Activated CD8-positive, alpha-beta memory T cell treated with anti-CD3 and anti-CD28 coated beads, Interleukin-2, amount 10 ng/mL, durations not matched to agents 7 days and 5 days (primary cell): Measurements from ENCODE around the gene COL6A1. TPM values are rescaled to one million over a fixed set of nuclear protein-coding genes. Genes with fewer than 3 reads are reported as not detected.
A peak's percentile ranks its signal among the peaks of the same experiment; 100 is the strongest.
"Not testable (repeated sequence)": the region's sequence is repeated elsewhere in the genome, so short reads cannot be mapped to it uniquely, and the experiment has no call there.

ENCODE experiments used
- ATAC-seq: fragments of 150-1000 bp; cut with Tn5 transposase; one replicate; pipeline ENCODE4 v1.10.0; 2021; ENCODE audit warnings: moderate library complexity
- CTCF ChIA-PET: fragments of 350-600 bp; sonication (Branson Sonifier 250); formaldehyde crosslinking; loops from one replicate; lab custom pipeline; 2021; ENCODE audit warnings: antibody characterized with exemption; lab: Charles Lee
- DNase-seq: peaks from one replicate; pipeline ENCODE4 v3.0.0-alpha.2; 2020
- H3K27ac Mint-ChIP-seq: one replicate; pipeline ENCODE4 v1.8.0; 2021; ENCODE audit warnings: mild to moderate bottlenecking, mixed read lengths
- H3K27me3 Mint-ChIP-seq: one replicate; pipeline ENCODE4 v1.8.0; 2021; ENCODE audit warnings: mixed read lengths
- H3K36me3 Mint-ChIP-seq: one replicate; pipeline ENCODE4 v1.8.0; 2021; ENCODE audit warnings: mild to moderate bottlenecking, mixed read lengths
- H3K4me1 Mint-ChIP-seq: one replicate; pipeline ENCODE4 v1.8.0; 2021; ENCODE audit warnings: mixed read lengths
- H3K4me3 Mint-ChIP-seq: one replicate; pipeline ENCODE4 v1.8.0; 2021; ENCODE audit warnings: mild to moderate bottlenecking, moderate library complexity, mixed read lengths
- H3K9me3 Mint-ChIP-seq: one replicate; pipeline ENCODE4 v1.8.0; 2022; ENCODE audit warnings: low read depth, mixed read lengths
- total RNA-seq, 2 experiments: library from RNA; stranded (reverse); gene quantifications; one replicate each; pipeline ENCODE4 v1.2.3, GENCODE V29; 2021

COL6A1 gene
- total RNA-seq, 2 experiments from 2014 or later = 0.12 to 5.4 TPM

GRCh38 chr21:45975020-45975666 lies 6.4 kb upstream of the COL6A1 start:
- ATAC-seq = no peak
- Mint-ChIP-seq H3K4me1 (peaks cover 12% of the 10 kb centered on the region), H3K27ac (no peak overlapping the region), H3K27me3 (peaks cover 33% of the 10 kb centered on the region), H3K4me3 (no peak overlapping the region), H3K36me3 (no peaks in the 10 kb centered on the region), H3K9me3 (no peaks in the 10 kb centered on the region)
- CTCF ChIA-PET = no interaction called here
- no peak for DNase-seq

- ATAC-seq, H3K9me3 Mint-ChIP-seq, H3K4me3 Mint-ChIP-seq, H3K27ac Mint-ChIP-seq, H3K36me3 Mint-ChIP-seq, DNase-seq, CTCF ChIA-PET: not testable (repeated sequence)
- H3K27me3 Mint-ChIP-seq = peaks cover 33% of the 10 kb centered on the region
- H3K4me1 Mint-ChIP-seq = peaks cover 12% of the 10 kb centered on the region
These were observed 5.7 kb upstream of the COL6A1 start for GRCh38 chr21:45975667-45976409.

GRCh38 chr21:45976701-45977311 lies 4.8 kb upstream of the COL6A1 start:
- ATAC-seq = no peak
- Mint-ChIP-seq H3K27me3 (peaks cover 33% of the 10 kb centered on the region), H3K4me1 (peaks cover 12% of the 10 kb centered on the region), H3K9me3 (no peaks in the 10 kb centered on the region), H3K27ac (no peak overlapping the region), H3K4me3 (no peak overlapping the region), H3K36me3 (no peaks in the 10 kb centered on the region)
- CTCF ChIA-PET = no interaction called here
- DNase-seq = no peak

- Mint-ChIP-seq H3K4me3 (no peak overlapping the region), H3K27ac (no peak overlapping the region), H3K27me3 (peaks cover 33% of the 10 kb centered on the region), H3K4me1 (peaks cover 12% of the 10 kb centered on the region), H3K9me3 (no peaks in the 10 kb centered on the region), H3K36me3 (no peaks in the 10 kb centered on the region)
- DNase-seq (no peak), ATAC-seq (no peak)
- CTCF ChIA-PET = no interaction called here
These were observed 4.2 kb upstream of the COL6A1 start for GRCh38 chr21:45977396-45977795.

- Mint-ChIP-seq H3K4me3 (no peak overlapping the region), H3K9me3 (no peaks in the 10 kb centered on the region), H3K27ac (no peak overlapping the region), H3K36me3 (no peaks in the 10 kb centered on the region), H3K4me1 (peaks cover 11% of the 10 kb centered on the region), H3K27me3 (peaks cover 29% of the 10 kb centered on the region)
- ATAC-seq (no peak), DNase-seq (no peak)
- CTCF ChIA-PET = interaction anchor here (1.1 kb wide), 1 partner anchor 165 kb away, joined by 3 read pairs; no protein-coding TSS in a partner anchor
These were observed 2.4 kb upstream of the COL6A1 start for GRCh38 chr21:45979141-45979631.

- CTCF ChIA-PET = interaction anchor here (1.1 kb wide), 1 partner anchor 164 kb away, joined by 3 read pairs; no protein-coding TSS in a partner anchor
- Mint-ChIP-seq H3K27me3 (peaks cover 27% of the 10 kb centered on the region), H3K36me3 (no peaks in the 10 kb centered on the region), H3K4me1 (peaks cover 10% of the 10 kb centered on the region), H3K4me3 (no peak overlapping the region), H3K9me3 (no peaks in the 10 kb centered on the region), H3K27ac (no peak overlapping the region)
- DNase-seq (no peak), ATAC-seq (no peak)
These were observed 1.9 kb upstream of the COL6A1 start for GRCh38 chr21:45979651-45980050.

- peaks cover 8% of the 10 kb centered on the region for H3K4me1 Mint-ChIP-seq
- no peak overlapping the region for H3K4me3 Mint-ChIP-seq
- no peaks in the 10 kb centered on the region for H3K36me3 Mint-ChIP-seq
- ATAC-seq = no peak
- no peak overlapping the region for H3K27ac Mint-ChIP-seq
- H3K9me3 Mint-ChIP-seq = no peaks in the 10 kb centered on the region
- DNase-seq = no peak
- H3K27me3 Mint-ChIP-seq = peaks cover 23% of the 10 kb centered on the region
- CTCF ChIA-PET = no interaction called here
These were observed 1.3 kb upstream of the COL6A1 start for GRCh38 chr21:45980271-45980670.

GRCh38 chr21:45980697-45981096 lies 873 bp upstream of the COL6A1 start:
- H3K9me3 Mint-ChIP-seq = no peaks in the 10 kb centered on the region
- peaks cover 19% of the 10 kb centered on the region for H3K27me3 Mint-ChIP-seq
- peaks cover 8% of the 10 kb centered on the region for H3K4me1 Mint-ChIP-seq
- no peak overlapping the region for H3K4me3 Mint-ChIP-seq
- H3K36me3 Mint-ChIP-seq = no peaks in the 10 kb centered on the region
- CTCF ChIA-PET = interaction anchor here (1.6 kb wide), 1 partner anchor 163 kb away, joined by 3 read pairs; no protein-coding TSS in a partner anchor
- DNase-seq (no peak), ATAC-seq (no peak)
- no peak overlapping the region for H3K27ac Mint-ChIP-seq

- H3K9me3 Mint-ChIP-seq = no peaks in the 10 kb centered on the region
- DNase-seq = no peak
- no peak overlapping the region for H3K27ac Mint-ChIP-seq
- no peak overlapping the region for H3K4me3 Mint-ChIP-seq
- peaks cover 12% of the 10 kb centered on the region for H3K27me3 Mint-ChIP-seq
- ATAC-seq = peak; percentile 42
- CTCF ChIA-PET = interaction anchor here (1.6 kb wide), 2 partner anchors 9 to 161 kb away, joined by 3 to 4 read pairs; no protein-coding TSS in a partner anchor
- peaks cover 8% of the 10 kb centered on the region for H3K4me1 Mint-ChIP-seq
- no peaks in the 10 kb centered on the region for H3K36me3 Mint-ChIP-seq
These were observed 655 bp downstream of the COL6A1 start for GRCh38 chr21:45982092-45982757.

- CTCF ChIA-PET = interaction anchor here (1.6 kb wide), 1 partner anchor 10 kb away, joined by 4 read pairs; no protein-coding TSS in a partner anchor
- DNase-seq (no peak), ATAC-seq (no peak)
- H3K4me1 Mint-ChIP-seq = peaks cover 8% of the 10 kb centered on the region
- H3K9me3 Mint-ChIP-seq = no peaks in the 10 kb centered on the region
- H3K36me3 Mint-ChIP-seq = no peaks in the 10 kb centered on the region
- H3K4me3 Mint-ChIP-seq = no peak overlapping the region
- peaks cover 12% of the 10 kb centered on the region for H3K27me3 Mint-ChIP-seq
- no peak overlapping the region for H3K27ac Mint-ChIP-seq
These were observed 1.4 kb downstream of the COL6A1 start for GRCh38 chr21:45982758-45983648.

- H3K27ac Mint-ChIP-seq = no peak overlapping the region
- DNase-seq = no peak
These were observed 2.0 kb downstream of the COL6A1 start for GRCh38 chr21:45983649-45983965.

GRCh38 chr21:45983981-45984551 lies 2.5 kb downstream of the COL6A1 start:
- DNase-seq = no peak
- no peaks in the 10 kb centered on the region for H3K9me3 Mint-ChIP-seq
- CTCF ChIA-PET = interaction anchor here (1.6 kb wide), 1 partner anchor 11 kb away, joined by 4 read pairs; no protein-coding TSS in a partner anchor

More at GRCh38 chr21:45983649-45983965, 2.0 kb downstream of the COL6A1 start:
- Mint-ChIP-seq H3K4me3 (no peak overlapping the region), H3K27me3 (peaks cover 10% of the 10 kb centered on the region), H3K36me3 (no peaks in the 10 kb centered on the region), H3K4me1 (peaks cover 5% of the 10 kb centered on the region), H3K9me3 (no peaks in the 10 kb centered on the region)
- no peak for ATAC-seq
- CTCF ChIA-PET = interaction anchor here (1.6 kb wide), 1 partner anchor 10 kb away, joined by 4 read pairs; no protein-coding TSS in a partner anchor

More at GRCh38 chr21:45983981-45984551, 2.5 kb downstream of the COL6A1 start:
- peaks cover 4% of the 10 kb centered on the region for H3K4me1 Mint-ChIP-seq
- H3K36me3 Mint-ChIP-seq = no peaks in the 10 kb centered on the region
- ATAC-seq = no peak
- H3K27me3 Mint-ChIP-seq = peaks cover 10% of the 10 kb centered on the region
- H3K4me3 Mint-ChIP-seq = no peak overlapping the region
- no peak overlapping the region for H3K27ac Mint-ChIP-seq
